HuH-7 (cell line): ENCODE measurements around the gene LPCAT2.

ENCODE experiments used
- DNase-seq: peaks from one replicate; pipeline ENCODE4 v3.0.0; 2011; ENCODE audit warnings: low spot score

LPCAT2 gene

DNA sequence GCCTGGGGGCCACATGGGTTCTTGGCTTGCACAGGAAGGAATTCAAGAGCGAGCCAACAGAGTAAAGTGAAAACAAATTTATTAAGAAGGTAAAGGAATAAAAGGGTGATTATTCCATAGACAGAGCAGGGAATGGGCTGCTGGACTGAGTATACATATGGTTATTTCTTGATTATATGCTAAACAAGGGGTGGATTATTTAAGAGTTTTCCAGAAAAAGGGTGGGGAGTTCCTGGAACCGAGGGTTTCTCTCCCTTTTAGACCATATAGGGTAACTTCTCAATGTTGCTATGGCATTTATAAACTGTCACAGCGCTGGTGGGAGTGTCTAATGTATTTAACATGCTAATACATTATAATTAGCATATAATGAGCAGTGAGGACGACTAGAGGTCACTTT is 27.8 kb upstream of the LPCAT2 start:
- no peak for DNase-seq

DNA sequence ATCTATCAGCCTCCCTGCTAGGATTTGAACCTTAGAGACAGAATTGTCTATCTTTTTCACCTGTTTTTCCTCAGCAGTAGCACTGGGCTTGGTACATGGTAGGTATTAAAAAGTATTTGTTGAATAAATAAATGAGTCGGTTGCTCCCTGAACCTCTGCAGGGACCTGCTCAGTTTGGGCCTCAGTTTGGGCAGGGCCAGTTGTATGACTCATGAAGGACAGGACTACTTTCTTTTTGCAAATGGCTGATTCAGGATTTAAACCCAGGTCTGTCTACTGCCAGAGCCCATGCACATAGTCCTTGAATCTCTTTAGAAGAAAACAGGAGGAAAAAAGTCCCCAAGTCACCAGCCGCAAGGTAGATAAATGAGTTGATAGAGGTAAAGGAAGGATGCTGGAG is 26.8 kb upstream of the LPCAT2 start:
- DNase-seq = no peak

DNA sequence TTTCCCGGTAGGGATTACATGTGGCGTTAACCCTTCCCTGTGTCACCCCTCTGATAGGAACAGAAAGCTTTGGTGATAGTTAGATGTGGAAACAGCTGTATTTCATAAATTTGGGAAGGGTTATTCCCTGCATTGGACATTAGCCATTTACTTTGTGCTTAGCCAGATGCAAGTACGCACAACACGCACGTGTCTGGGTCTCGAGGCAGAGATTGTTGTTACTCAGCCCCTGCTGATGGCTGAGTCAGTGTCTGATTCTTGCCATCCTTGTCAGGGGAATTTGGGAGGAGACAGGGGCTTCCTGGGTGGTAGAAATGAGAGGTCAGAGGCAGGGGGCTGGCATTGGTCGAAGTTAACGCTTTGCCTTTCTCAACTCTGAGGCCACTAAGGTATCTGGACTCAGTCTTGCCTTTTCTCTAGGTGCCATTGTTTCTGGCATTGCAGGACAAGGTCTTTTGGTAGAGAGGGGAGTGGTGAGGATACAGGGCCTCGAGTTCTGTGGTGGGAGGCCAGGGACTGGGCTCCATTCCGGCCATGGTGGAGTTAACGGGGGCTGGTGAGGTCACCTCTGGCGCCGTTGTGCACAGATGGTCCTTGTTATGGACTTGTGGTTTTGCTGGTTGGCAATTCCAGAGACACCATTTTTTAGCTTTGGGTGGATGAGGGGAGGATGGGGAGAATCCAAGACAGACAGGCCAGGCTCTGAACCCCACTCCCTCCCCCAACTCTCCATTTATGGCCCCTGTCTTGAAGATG is 21.6 kb upstream of the LPCAT2 start:
- DNase-seq = no peak

DNA sequence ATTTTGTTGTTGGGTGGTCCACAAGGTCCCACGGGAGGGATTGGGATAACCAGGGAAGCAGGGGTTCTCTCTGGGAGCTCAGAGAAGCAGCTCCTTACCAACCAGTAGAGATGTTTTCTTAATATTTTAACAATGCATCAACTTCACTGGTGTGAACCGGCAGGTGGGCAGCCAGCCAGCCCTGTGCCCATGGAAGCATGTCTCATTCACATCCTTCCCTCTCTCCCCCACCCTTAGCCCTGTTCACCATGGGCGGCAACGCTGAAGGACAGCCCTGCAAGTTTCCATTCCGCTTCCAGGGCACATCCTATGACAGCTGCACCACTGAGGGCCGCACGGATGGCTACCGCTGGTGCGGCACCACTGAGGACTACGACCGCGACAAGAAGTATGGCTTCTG is 20.6 kb upstream of the LPCAT2 start:
- DNase-seq = no peak

DNA sequence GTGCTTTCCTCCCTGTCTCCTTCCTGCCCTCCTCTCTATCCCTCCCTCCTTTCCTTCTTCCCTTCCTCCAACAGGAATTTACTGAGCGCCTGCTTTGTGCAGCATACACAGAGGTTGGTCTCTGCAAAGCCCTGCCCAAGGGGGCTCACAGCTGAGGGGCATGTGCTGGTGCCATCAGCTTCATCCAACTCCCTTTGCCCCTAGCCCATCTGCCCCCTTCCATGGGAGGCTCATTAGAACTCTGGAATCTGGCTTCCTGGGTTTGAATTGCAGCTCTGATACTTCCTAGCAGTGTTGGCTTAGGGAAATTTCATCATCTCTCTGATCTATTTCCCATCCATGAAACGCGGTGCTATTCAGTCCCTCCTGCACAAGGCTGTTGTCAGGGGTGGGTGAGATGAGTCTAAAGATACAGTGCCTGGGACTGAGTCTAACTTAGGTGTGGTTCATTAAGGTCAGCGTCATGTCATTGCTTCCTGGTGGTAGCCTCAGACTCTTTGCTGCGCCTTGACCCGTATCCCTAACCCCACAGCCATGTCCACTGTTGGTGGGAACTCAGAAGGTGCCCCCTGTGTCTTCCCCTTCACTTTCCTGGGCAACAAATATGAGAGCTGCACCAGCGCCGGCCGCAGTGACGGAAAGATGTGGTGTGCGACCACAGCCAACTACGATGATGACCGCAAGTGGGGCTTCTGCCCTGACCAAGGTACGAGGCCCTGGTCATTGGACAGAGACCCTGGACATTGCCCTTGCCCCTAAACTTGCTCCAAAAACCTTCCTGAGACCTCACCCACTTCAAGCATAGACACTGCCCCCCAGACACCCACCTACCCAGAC is 19.5 kb upstream of the LPCAT2 start:
- no peak for DNase-seq

DNA sequence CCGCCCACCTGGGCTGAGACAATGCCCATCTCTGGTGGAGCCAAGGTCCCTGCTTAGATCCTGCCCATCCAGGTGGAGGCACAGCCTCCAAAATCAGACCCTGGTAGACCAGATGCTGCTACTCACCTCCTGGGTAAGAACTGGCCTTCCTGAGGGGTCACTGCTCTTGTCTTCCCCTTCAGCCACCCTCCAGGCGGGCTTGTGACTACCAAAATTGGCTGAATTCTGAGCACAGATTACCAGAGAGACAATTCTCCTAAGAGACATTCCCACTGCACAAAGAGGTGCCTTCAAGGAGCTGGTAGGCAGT is 19.0 kb upstream of the LPCAT2 start:
- DNase-seq = no peak

DNA sequence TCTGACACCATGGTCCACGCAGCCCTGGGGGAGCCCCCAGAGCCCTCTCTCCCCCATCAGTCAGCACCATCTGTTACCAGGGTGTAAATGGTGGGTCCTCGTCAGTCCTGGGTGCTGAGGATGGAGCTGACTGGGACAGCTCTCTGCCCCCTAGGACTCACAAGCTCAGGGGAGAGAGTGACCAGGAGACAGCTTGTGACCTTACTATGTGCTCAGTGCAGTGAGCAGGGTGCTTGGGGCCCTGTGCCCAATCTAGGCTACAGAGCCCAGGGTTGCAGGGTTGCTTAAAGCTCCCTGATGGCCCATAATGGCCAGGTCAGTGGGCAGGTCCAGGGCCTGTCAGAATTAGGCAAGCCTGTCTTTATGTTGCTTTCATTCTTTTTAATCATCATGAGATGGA is 18.6 kb upstream of the LPCAT2 start:
- DNase-seq = no peak

DNA sequence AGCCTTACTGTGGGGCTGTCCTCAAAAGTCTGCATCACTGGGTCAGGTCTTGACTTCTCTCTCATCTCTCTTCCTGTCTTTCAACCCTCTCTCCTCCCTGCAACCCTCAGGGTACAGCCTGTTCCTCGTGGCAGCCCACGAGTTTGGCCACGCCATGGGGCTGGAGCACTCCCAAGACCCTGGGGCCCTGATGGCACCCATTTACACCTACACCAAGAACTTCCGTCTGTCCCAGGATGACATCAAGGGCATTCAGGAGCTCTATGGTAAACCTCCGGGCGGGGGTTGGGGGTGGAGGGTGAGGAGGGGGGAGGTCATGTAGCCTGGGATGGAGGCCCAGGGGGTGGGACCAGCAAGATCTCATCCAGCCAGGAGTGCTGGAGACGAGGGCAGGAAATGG is 17.2 kb upstream of the LPCAT2 start:
- no peak for DNase-seq

DNA sequence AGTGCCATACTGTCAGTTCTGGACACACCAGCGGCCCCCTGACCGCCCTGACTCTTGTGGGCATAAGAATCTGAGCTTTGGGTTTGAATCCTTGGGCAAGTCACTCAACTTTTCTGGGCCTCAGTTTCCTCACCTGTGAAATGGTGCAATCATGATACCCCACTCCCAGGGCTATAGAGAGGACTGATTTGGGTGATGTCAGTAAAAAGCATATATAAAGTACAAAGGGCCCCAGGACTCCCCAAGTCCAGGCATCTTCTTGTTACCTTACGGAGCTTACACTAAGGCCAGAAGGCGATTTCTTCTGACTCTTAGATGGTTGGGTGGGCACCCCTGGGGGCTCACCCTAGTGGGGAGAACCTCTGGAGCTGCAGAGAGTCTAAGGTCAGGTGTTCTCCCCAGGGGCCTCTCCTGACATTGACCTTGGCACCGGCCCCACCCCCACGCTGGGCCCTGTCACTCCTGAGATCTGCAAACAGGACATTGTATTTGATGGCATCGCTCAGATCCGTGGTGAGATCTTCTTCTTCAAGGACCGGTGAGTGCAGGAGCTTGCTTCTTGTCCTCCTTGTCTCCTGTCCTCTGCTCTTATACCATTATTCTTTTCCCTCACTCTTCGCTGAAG is 16.0 kb upstream of the LPCAT2 start:
- no peak for DNase-seq

DNA sequence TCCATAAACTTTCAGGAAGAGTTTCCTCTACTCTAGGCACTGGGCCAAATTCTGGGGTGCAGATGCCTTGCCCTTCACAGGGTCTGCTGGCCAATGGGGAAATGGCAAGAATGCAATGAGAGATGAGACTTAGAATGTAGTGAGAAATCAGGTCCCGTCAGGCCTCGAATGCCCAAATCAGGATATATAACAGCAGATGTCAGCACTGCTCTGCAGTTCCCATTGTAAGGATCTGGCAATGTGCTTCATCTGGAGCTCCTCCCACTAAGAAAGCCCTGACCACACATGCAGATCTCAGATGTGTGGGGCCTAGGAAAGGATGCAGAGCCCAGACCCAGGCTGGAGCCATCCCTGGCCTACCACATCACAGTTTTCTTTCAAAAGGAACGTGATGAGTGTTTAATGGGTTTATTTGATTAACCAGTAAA is 13.9 kb upstream of the LPCAT2 start:
- DNase-seq = no peak

DNA sequence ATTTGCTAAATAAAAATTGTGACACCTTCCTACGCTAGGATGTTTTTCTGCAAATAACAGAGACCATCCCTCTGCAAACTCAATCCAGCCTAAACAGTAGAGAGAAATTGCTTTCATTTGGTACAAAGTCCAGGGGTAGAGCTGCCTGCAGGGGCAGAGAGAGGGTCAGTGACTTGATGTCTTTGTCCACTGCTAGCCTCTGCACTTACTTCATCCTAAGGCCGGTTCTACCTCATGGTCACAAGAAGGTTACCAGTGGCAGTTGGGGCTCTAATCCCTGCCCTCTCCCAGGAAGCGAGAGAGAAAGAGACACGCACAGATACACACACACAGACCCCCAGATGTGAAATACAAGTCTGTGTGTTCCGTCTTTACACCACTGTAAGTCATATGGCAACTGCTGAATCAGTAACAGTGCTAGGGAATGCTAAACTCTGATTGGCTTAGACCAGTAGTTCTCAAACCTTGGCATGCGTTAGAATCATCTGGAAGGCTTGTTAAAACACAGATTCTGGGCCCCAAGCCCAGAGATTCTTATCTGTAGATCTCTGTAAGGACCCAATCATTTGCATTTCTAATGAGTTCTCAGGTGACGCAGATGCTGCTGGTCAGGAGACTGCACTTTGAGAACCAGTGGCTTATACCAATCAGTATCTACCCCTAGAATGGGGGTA is 13.1 kb upstream of the LPCAT2 start:
- no peak for DNase-seq

DNA sequence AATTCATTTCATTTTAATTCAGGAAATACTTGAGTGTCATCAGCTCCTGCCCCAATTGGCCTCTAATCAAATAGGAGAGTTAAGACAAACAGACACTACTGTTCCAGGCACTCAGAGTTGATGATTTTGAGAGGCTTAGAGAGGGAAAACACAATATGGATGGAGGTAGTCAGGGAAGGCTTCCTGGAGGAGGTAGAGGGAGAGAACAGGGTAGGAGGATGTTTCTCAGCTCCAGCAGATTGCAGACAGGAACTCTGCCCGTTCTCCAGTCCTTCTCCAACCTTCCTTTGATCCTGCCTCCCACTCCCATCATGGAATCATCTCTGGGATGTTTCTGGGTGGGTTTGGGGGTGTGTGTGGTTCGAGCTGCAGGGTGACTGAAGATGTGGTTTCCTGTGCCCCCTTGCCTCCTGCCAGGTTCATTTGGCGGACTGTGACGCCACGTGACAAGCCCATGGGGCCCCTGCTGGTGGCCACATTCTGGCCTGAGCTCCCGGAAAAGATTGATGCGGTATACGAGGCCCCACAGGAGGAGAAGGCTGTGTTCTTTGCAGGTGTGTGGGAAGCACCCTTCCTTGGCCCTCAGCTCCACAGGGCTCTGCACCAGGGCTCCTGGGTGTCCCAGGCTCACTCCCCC is 12.2 kb upstream of the LPCAT2 start:
- no peak for DNase-seq

DNA sequence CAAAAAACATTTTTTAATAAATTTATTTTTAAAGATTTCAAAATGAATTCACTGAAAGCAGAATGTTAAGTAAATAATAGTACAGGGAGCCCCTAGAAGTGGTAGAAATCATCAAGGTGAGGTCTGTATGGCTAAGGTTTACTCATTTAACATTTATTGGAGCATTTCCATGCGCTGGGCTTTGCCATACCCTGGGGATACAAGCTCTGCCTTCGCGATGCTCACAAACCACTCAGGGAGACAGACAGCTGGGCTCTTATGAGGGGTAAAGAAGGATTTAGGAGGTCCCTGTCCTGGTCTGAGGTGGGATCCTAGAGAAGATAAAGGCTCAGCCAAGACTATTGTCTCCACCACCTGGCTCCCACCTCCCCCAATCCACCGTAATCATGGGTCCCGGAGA is 11.3 kb upstream of the LPCAT2 start:
- DNase-seq = no peak

DNA sequence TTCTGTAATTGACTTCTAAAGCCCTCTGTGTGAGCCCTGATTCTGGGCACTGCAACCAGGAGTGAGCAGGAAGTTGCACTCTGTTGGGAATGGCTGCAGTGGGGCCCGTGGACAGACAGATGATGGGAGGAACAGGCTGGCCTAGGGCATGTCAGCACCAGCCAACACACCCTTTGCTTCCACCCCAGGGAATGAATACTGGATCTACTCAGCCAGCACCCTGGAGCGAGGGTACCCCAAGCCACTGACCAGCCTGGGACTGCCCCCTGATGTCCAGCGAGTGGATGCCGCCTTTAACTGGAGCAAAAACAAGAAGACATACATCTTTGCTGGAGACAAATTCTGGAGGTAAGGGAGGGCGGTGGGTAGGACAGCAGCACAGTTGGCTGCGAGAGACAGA is 10.8 kb upstream of the LPCAT2 start:
- no peak for DNase-seq

DNA sequence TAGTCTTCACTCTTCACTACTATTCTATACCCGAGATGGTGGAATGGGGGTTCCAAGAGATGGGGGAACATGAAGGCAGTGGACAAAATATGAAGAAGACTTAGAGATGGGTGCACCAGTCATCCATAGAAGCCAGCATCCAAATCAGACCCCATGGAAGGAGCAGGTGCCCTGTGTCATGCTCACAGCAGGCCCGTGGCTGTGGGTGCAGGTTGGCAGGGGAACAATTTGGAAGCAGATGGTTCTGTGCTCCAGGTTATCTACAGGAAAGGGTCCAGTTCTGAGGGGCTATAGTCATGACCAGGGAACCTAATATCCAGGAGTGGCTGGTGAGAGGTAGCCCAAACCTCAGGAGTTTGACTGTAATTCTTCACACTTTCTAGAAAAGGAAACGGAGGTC is 9.6 kb upstream of the LPCAT2 start:
- no peak for DNase-seq

DNA sequence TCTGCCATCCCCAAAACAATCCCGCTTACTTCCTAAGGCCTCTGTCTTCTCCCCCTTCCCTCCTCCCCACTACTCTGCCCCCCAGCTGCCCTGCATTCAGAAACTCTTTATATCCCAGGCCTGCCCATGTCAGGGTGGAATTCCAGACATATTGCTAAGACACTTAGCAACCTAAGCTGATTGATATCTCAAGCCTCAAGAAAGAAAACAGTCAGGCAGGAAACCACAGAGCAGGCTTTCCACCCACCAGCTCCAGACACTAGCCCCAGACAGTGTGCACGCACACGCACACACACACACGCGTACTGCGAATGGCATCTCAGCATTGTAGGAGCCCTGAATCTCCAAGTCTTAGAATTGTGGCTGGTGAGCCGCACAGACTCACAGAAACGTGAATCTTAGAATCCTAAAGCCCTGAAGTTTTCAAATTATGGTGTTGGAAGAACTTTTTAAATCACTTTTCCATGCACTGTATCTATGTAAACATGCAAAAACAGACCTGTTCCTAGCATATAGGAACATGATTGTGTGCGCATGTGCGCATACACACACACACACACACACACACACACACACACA is 8.8 kb upstream of the LPCAT2 start:
- DNase-seq = no peak

DNA sequence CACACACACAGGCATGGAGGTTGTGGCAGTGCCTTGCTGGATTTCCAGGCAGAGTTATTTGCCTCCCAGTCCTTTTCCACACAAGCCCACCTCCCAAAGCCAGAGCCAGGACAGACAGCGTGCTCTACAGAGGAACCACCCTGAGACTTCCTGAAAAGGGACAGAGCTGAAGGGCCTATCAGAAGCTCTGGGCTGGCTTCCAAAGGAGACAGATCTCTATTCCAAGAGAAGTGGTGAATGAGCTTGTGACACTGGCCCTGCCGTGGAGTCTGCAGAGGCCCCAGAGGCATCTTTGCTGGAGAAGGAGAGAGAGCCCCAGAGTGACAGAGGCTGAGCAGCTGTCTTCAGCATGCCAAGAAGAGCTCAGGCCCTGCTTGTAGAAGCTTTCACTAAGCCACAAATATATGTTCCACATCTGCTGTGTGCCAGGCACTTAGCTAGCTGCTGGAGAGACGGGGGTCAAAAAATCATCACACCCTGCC is 8.3 kb upstream of the LPCAT2 start:
- DNase-seq = no peak

DNA sequence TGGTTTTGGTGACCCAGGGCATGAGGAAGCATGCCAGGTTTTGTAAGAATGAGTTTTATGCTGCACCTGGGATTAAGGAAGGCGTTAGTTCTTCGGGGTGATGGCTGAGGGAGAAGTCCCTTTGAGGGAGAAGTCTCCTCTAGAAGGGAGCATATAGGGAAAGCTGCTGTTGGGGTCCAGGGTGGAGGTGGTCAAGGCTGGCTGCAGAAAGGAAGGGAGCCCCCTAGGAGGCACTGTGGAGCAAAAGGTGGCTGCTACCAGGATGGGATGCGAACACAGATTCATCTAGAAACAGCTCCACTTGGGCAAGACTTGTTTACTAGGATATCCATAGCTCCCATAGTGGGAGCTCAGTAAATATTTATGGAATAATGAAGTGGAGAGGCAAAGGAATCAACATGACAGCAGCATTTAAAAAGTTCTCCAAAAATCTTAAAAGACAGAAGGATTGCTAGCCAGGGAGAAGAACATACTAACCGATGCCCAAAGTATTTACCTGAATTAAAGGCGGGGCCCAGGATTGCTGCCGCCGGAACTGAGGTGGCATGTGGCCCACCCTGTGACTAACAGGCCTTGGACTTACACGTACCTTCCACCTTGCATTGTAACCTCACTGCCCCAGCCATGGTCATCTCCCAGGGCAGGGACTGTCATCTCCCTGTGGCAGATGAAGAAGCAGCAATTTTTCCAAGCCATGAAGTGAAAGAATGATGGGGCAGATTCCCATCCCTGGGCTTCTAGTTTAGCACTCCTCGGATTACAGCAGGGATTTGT is 7.1 kb upstream of the LPCAT2 start:
- no peak for DNase-seq

DNA sequence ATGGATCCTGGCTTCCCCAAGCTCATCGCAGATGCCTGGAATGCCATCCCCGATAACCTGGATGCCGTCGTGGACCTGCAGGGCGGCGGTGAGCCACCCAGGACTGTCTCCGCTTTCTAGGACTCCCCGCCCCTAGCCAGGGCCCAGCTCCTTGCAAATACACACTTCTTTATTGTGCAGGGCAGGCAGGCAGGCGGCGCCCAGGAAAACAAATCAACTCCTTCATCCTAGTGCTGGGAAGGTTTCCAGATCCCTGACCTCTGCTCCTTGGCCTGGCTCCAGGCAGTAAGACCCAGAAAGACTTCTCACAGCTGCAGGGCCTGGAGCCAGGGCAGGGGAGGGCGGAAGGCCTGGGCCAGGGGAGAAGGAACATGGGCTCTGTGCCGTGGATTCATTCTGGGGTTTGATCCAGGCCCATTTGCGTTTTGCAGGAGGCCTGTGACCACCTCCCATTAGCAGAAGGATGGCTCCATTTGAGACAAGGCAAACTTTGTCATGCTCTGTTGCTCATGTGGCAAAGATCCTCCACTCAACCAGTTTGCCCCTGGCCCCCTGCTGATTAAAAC is 6.0 kb upstream of the LPCAT2 start:
- no peak for DNase-seq

DNA sequence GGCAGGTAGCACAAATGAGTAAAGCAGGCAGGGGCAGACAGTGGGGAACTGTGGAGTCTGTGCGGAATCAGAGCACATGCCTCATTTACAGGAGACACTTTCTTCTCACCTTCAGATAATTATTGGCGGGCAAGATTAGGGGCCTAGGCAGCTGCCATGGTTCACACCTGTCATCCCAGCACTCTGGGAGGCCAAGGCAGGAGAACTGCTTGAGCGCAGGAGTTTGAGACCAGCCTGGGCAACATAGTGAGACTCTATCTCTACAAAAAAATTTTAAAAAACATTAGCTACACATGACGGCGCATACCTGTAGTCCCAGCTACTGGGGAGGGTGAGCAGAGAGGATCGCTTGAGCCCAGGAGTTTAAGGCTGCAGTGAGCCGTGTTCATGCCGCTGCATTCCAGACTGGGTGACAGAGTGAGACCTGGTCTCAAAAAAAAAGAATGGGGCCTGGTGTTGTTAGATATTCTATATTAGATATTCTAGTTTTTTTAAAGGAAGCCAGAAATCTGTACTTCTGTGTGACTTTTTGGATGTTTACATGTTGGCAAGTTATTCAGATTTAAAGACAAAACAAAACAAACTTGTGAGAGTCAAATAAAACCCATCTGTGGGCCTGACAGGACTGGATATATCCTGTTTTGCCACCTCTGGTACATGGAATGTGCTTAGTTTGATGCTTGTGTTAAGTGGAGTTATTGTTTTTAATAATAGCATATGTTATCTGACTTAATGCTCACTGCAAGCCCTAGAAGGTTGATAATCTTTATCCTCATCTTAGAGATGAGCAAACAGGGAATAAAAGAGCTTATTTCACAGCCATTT is 4.9 kb upstream of the LPCAT2 start:
- DNase-seq = no peak
